ENCODE results near the gene EPB41.

The EPB41 gene

GRCh38 chr1:28928314-28928941 lies 14.1 kb downstream of the EPB41 start:
- Histone ChIP-seq H3K9ac (no peak overlapping the region), H3K4me2 (peak overlapping the region; percentile 59), H4K20me1 (ENCODE audit: insufficient read depth) (no peaks in the 10 kb centered on the region; the same call in 1 of the 2 replicates), H3K4me3 (IDR thresholded peaks at IDR 0.05; ENCODE audit: insufficient read depth, low read depth, low read length) (no peak overlapping the region), H3K27ac (peak overlapping the region; percentile 46; the same call in 1 of the 2 replicates), H3K79me2 (ENCODE audit: insufficient read depth, low read depth) (peaks cover 71% of the 10 kb centered on the region), H2AFZ (ENCODE audit: low read depth) (no peak overlapping the region), H3K27me3 (ENCODE audit: insufficient read depth, low read depth) (no peaks in the 10 kb centered on the region), H3K36me3 (ENCODE audit: insufficient read depth) (no peaks in the 10 kb centered on the region), H3K4me1 (ENCODE audit: low read depth, poor library complexity, severe bottlenecking) (peaks cover 57% of the 10 kb centered on the region)
- TF ChIP-seq CTCF (conservative IDR thresholded peaks at IDR 0.05; ENCODE audit: low read depth, low read length) = no peak

- no peak for TF ChIP-seq CTCF (conservative IDR thresholded peaks at IDR 0.05; ENCODE audit: low read depth, low read length)
- Histone ChIP-seq H3K36me3 (ENCODE audit: insufficient read depth) (no peaks in the 10 kb centered on the region), H3K4me3 (IDR thresholded peaks at IDR 0.05; ENCODE audit: insufficient read depth, low read depth, low read length) (no peak overlapping the region), H2AFZ (ENCODE audit: low read depth) (no peak overlapping the region), H3K9ac (no peak overlapping the region), H3K4me1 (ENCODE audit: low read depth, poor library complexity, severe bottlenecking) (peaks cover 28% of the 10 kb centered on the region), H3K27me3 (ENCODE audit: insufficient read depth, low read depth) (no peaks in the 10 kb centered on the region), H3K79me2 (ENCODE audit: insufficient read depth, low read depth) (peaks cover 70% of the 10 kb centered on the region; the same call in 1 of the 2 replicates), H3K4me2 (no peak overlapping the region), H3K27ac (no peak overlapping the region), H4K20me1 (ENCODE audit: insufficient read depth) (no peaks in the 10 kb centered on the region; the same call in 1 of the 2 replicates)
Measured at GRCh38 chr1:28933277-28933676, 18.9 kb downstream of the EPB41 start.

- Histone ChIP-seq H3K36me3 (ENCODE audit: insufficient read depth) (no peaks in the 10 kb centered on the region), H3K27me3 (ENCODE audit: insufficient read depth, low read depth) (no peaks in the 10 kb centered on the region), H3K4me1 (ENCODE audit: low read depth, poor library complexity, severe bottlenecking) (peaks cover 21% of the 10 kb centered on the region), H3K79me2 (ENCODE audit: insufficient read depth, low read depth) (peaks cover 64% of the 10 kb centered on the region; the same call in 1 of the 2 replicates), H3K4me3 (IDR thresholded peaks at IDR 0.05; ENCODE audit: insufficient read depth, low read depth, low read length) (no peak overlapping the region), H2AFZ (ENCODE audit: low read depth) (no peak overlapping the region), H3K4me2 (no peak overlapping the region), H3K27ac (no peak overlapping the region), H4K20me1 (ENCODE audit: insufficient read depth) (no peaks in the 10 kb centered on the region; the same call in 1 of the 2 replicates), H3K9ac (no peak overlapping the region)
- TF ChIP-seq CTCF (conservative IDR thresholded peaks at IDR 0.05; ENCODE audit: low read depth, low read length) = no peak
Measured at GRCh38 chr1:28933918-28934317, 19.5 kb downstream of the EPB41 start.

GRCh38 chr1:28934676-28935075 lies 20.3 kb downstream of the EPB41 start:
- H3K4me2 ChIP-seq = no peak overlapping the region
- H3K4me3 ChIP-seq (IDR thresholded peaks at IDR 0.05; ENCODE audit: insufficient read depth, low read depth, low read length) = no peak overlapping the region
- H4K20me1 ChIP-seq (ENCODE audit: insufficient read depth) = no peaks in the 10 kb centered on the region; the same call in 1 of the 2 replicates
- H3K27ac ChIP-seq = no peak overlapping the region
- peaks cover 67% of the 10 kb centered on the region; the same call in 1 of the 2 replicates for H3K79me2 ChIP-seq (ENCODE audit: insufficient read depth, low read depth)
- H2AFZ ChIP-seq (ENCODE audit: low read depth) = no peak overlapping the region
- H3K27me3 ChIP-seq (ENCODE audit: insufficient read depth, low read depth) = no peaks in the 10 kb centered on the region
- H3K36me3 ChIP-seq (ENCODE audit: insufficient read depth) = no peaks in the 10 kb centered on the region
- no peak for TF ChIP-seq CTCF (conservative IDR thresholded peaks at IDR 0.05; ENCODE audit: low read depth, low read length)
- no peak overlapping the region for H3K9ac ChIP-seq
- peaks cover 15% of the 10 kb centered on the region for H3K4me1 ChIP-seq (ENCODE audit: low read depth, poor library complexity, severe bottlenecking)

Data from KMS-11 (cell line).